ENCODE results near the gene TPM1. TPM values are rescaled to one million over a fixed set of nuclear protein-coding genes. Genes with fewer than 3 reads are reported as not detected.

The TPM1 gene
- total and polyA plus RNA-seq, 9 of the 15 experiments (the other 6 are each of a cell fraction or from before 2014, with no cell fraction given), result 8.1 to 53.9 (median 43.1) TPM

DNA sequence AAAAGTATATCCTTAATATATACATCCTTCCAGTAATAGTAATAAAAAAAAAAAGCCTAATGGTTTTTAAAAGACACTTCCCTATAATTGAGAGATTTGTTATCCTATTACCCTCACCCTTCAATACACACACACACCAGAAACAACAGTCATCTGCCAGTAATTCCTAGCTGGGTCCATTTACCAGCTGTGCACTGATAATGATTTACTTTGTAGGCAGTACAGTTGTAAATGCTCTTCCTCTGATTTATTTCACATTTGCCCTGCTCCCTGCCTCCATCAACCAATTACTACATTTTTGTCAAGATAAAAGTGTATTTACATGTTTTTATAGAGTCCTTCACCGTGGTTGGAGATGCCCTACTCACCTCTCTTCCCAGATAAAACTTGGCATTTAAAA lies 12.4 kb downstream of the TPM1 start:
- FAIRE-seq (no peak), ATAC-seq (no peak), DNase-seq (ENCODE audit: extremely low read depth in 1 of 4, low spot score in 3 of 4) (no peak)
- Histone ChIP-seq H3K4me1 (replicated peaks in 1 of 2; ENCODE audit: control insufficient read depth in 2 of 2, insufficient read depth in 2 of 2, low read length in 2 of 2) (peaks cover 21 to 55% of the 10 kb centered on the region in 2 experiments), H3K9me1 (ENCODE audit: control insufficient read depth, insufficient read depth, low read length) (no peaks in the 10 kb centered on the region), H3K36me3 (ENCODE audit: control insufficient read depth, insufficient read depth, low read length) (peaks cover 22% of the 10 kb centered on the region), H4K20me1 (replicated peaks; ENCODE audit: control insufficient read depth, insufficient read depth, low read length) (no peaks in the 10 kb centered on the region), H3K27me3 (ENCODE audit: control insufficient read depth in 2 of 2, insufficient read depth in 2 of 2, low read length in 2 of 2) (no peaks in the 10 kb centered on the region), H3K27ac (ENCODE audit: extremely low read depth, low read depth, low read length) (no peak overlapping the region), H2AFZ (ENCODE audit: low read depth, low read length) (no peak overlapping the region), H3K79me2 (ENCODE audit: control insufficient read depth, insufficient read depth, low read length) (peaks cover 56% of the 10 kb centered on the region), H3K4me2 (ENCODE audit: insufficient read depth, low read length) (no peak overlapping the region), H3K4me3 (no peak overlapping the region), H3K9me3 (replicated peaks; ENCODE audit: control insufficient read depth, insufficient read depth, low read depth, low read length) (no peaks in the 10 kb centered on the region), H3K9ac (ENCODE audit: insufficient read depth in 1 of 2, low read depth in 2 of 2, low read length in 2 of 2) (no peak overlapping the region)
- 13% methylated on average over 1 of the region's 1 CpG for WGBS (ENCODE audit: insufficient coverage, low coverage, missing lambda C conversion rate)
- ChIA-PET POLR2A (interaction anchor here (1.3 to 2.6 kb wide), 3 partner anchors 8 to 77 kb away, joined by 3 to 8 read pairs (median 4); no protein-coding TSS in a partner anchor), CTCF (ENCODE audit: low intra/inter-chr PET ratio) (no interaction called here)
- in situ Hi-C loops (cut with MboI) (no loop called here), intact Hi-C loops (cut with micrococcal nuclease) (no loop called here)
- no TSS peak for BruUV-seq (replicated peaks)
- TF ChIP-seq ZNF644 (tag; IDR thresholded peaks at IDR 0.05; ENCODE audit: low read depth) (no peak), GABPB1 (CRISPR knock-in tag; IDR thresholded peaks at IDR 0.05) (no peak), SOX6 (IDR thresholded peaks at IDR 0.05) (no peak), KDM4B (IDR thresholded peaks at IDR 0.05; ENCODE audit: borderline replicate concordance in 2 of 2, low read depth in 1 of 2) (no peak), LEF1 (IDR thresholded peaks at IDR 0.05) (no peak), HSF4 (CRISPR knock-in tag; IDR thresholded peaks at IDR 0.05; ENCODE audit: borderline replicate concordance) (no peak), ZNF561 (CRISPR knock-in tag; conservative IDR thresholded peaks at IDR 0.05) (no peak), MYNN (IDR thresholded peaks at IDR 0.05) (no peak), MYNN (CRISPR knock-in tag; IDR thresholded peaks at IDR 0.05) (no peak)
- TF ChIP-seq, protein P1, sequence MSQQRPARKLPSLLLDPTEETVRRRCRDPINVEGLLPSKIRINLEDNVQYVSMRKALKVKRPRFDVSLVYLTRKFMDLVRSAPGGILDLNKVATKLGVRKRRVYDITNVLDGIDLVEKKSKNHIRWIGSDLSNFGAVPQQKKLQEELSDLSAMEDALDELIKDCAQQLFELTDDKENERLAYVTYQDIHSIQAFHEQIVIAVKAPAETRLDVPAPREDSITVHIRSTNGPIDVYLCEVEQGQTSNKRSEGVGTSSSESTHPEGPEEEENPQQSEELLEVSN (IDR thresholded peaks at IDR 0.05; ENCODE audit: borderline replicate concordance in 1 of 2, extremely low read depth in 1 of 2, insufficient read depth in 1 of 2, insufficient read length in 1 of 2, low read depth in 1 of 2, low read length in 1 of 2, poor library complexity in 1 of 2, severe bottlenecking in 1 of 2), result no peak
- TF ChIP-seq, protein P2, sequence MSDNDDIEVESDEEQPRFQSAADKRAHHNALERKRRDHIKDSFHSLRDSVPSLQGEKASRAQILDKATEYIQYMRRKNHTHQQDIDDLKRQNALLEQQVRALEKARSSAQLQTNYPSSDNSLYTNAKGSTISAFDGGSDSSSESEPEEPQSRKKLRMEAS (CRISPR knock-in tag; IDR thresholded peaks at IDR 0.05), result no peak
- TF ChIP-seq, protein P3, sequence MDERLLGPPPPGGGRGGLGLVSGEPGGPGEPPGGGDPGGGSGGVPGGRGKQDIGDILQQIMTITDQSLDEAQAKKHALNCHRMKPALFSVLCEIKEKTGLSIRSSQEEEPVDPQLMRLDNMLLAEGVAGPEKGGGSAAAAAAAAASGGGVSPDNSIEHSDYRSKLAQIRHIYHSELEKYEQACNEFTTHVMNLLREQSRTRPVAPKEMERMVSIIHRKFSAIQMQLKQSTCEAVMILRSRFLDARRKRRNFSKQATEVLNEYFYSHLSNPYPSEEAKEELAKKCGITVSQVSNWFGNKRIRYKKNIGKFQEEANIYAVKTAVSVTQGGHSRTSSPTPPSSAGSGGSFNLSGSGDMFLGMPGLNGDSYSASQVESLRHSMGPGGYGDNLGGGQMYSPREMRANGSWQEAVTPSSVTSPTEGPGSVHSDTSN (CRISPR knock-in tag; IDR thresholded peaks at IDR 0.05; ENCODE audit: low read depth), result no peak
- TF ChIP-seq, protein P3 (tag; conservative IDR thresholded peaks at IDR 0.05; ENCODE audit: low read depth), result peak; percentile 33; the same call in 1 of the 2 replicates
- TF ChIP-seq, protein P4, sequence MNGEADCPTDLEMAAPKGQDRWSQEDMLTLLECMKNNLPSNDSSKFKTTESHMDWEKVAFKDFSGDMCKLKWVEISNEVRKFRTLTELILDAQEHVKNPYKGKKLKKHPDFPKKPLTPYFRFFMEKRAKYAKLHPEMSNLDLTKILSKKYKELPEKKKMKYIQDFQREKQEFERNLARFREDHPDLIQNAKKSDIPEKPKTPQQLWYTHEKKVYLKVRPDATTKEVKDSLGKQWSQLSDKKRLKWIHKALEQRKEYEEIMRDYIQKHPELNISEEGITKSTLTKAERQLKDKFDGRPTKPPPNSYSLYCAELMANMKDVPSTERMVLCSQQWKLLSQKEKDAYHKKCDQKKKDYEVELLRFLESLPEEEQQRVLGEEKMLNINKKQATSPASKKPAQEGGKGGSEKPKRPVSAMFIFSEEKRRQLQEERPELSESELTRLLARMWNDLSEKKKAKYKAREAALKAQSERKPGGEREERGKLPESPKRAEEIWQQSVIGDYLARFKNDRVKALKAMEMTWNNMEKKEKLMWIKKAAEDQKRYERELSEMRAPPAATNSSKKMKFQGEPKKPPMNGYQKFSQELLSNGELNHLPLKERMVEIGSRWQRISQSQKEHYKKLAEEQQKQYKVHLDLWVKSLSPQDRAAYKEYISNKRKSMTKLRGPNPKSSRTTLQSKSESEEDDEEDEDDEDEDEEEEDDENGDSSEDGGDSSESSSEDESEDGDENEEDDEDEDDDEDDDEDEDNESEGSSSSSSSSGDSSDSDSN (IDR thresholded peaks at IDR 0.05; ENCODE audit: borderline replicate concordance in 1 of 2, low read depth in 2 of 2, low read length in 2 of 2), result no peak
- TF ChIP-seq, protein P5, sequence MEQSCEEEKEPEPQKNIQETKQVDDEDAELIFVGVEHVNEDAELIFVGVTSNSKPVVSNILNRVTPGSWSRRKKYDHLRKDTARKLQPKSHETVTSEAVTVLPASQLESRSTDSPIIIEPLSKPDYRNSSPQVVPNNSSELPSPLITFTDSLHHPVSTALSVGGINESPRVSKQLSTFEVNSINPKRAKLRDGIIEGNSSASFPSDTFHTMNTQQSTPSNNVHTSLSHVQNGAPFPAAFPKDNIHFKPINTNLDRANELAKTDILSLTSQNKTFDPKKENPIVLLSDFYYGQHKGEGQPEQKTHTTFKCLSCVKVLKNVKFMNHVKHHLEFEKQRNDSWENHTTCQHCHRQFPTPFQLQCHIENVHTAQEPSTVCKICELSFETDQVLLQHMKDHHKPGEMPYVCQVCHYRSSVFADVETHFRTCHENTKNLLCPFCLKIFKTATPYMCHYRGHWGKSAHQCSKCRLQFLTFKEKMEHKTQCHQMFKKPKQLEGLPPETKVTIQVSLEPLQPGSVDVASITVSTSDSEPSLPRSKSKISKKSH (CRISPR knock-in tag; IDR thresholded peaks at IDR 0.05), result no peak
